Vagina (tissue), 2 donors: ENCODE data around the gene C10orf143.

Experiments
- POLR2A ChIP-seq, 2 donors: fragments of 450-650 bp; IDR thresholded peaks; one replicate each; pipeline ENCODE4 v1.6.1; 2017; ENCODE audit warnings: antibody characterized with exemption in 2 of 2, mild to moderate bottlenecking in 2 of 2, moderate library complexity in 2 of 2
- POLR2AphosphoS5 ChIP-seq, 2 donors: sonication (generic); formaldehyde crosslinking; IDR thresholded peaks; one replicate each; pipeline ENCODE4 v1.9.0; 2017; ENCODE audit warnings: antibody characterized with exemption in 2 of 2, mild to moderate bottlenecking in 2 of 2, low read depth in 1 of 2; ENCODE audit not compliant: insufficient read depth in 1 of 2
- TF ChIP-seq, protein P1 (sequence below), 3 experiments: fragments of 450-650 bp in 2 of 3; fragments of 200-600 bp in 1 of 3; sonication (generic) in 1 of 3; IDR thresholded peaks; one replicate each; pipeline ENCODE4 v1.5.1; 2017 to 2019; ENCODE audit warnings: antibody characterized with exemption in 3 of 3, mild to moderate bottlenecking in 2 of 3, moderate library complexity in 2 of 3

DNA sequence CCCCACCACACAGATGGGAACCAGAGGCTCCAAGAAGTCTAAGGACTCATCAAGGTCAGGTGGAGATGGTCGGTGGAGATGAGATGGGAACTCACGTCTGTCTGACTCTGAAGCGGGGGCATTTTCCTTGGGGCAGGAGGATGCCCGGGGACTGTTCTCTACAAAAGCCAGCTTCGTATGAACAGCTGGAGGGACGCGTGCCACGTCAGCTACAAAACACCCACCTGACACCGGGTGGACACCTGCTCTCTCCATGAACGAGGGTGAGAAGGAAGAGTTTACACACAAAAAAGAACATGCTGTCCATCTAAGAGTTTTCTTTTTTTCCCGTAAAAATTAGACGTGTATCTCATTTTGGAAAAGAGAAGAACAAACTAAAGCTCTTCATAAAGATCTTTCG lies 47.7 kb downstream of the C10orf143 start:
- TF ChIP-seq, protein P1, sequence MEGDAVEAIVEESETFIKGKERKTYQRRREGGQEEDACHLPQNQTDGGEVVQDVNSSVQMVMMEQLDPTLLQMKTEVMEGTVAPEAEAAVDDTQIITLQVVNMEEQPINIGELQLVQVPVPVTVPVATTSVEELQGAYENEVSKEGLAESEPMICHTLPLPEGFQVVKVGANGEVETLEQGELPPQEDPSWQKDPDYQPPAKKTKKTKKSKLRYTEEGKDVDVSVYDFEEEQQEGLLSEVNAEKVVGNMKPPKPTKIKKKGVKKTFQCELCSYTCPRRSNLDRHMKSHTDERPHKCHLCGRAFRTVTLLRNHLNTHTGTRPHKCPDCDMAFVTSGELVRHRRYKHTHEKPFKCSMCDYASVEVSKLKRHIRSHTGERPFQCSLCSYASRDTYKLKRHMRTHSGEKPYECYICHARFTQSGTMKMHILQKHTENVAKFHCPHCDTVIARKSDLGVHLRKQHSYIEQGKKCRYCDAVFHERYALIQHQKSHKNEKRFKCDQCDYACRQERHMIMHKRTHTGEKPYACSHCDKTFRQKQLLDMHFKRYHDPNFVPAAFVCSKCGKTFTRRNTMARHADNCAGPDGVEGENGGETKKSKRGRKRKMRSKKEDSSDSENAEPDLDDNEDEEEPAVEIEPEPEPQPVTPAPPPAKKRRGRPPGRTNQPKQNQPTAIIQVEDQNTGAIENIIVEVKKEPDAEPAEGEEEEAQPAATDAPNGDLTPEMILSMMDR (IDR thresholded peaks at IDR 0.05): no peak
- no peak for TF ChIP-seq POLR2AphosphoS5 (IDR thresholded peaks at IDR 0.05; ENCODE audit: insufficient read depth in 1 of 2, low read depth in 1 of 2)
- no peak for TF ChIP-seq POLR2A (IDR thresholded peaks at IDR 0.05)
